Measurements from ENCODE around the gene ZDHHC9. TPM values are rescaled to one million over a fixed set of nuclear protein-coding genes. Genes with fewer than 3 reads are reported as not detected.

ZDHHC9 gene
- total RNA-seq, 1 donor from 2014 or later: 62.0 TPM

DNA sequence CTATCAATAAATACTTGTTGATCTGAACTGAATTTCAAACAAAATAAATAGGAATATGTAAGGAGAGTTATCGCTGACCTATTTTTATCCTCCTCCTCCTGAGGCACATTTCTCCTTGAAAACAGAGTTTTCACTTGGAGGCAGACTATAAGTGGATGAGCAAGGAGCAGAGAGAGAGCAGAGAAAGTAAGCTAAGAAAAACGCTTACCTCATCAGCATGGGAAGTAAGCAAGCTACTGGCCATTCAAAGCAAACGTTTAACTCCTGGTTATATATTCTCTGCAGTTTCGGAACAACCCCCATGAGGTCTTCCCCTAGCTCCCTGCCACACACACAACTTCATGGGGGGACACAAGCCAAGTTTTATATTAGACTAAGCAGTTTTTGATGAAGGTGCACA, 13.2 kb downstream of the ZDHHC9 start:
- H3K4me1 Mint-ChIP-seq (ENCODE audit: low read depth, unreplicated experiment): peaks cover 5% of the 10 kb centered on the region
- no peak overlapping the region for H3K4me3 Mint-ChIP-seq (ENCODE audit: unreplicated experiment)
- no peaks in the 10 kb centered on the region for H3K27me3 Mint-ChIP-seq (ENCODE audit: unreplicated experiment)
- peaks cover 3% of the 10 kb centered on the region for H3K9me3 Mint-ChIP-seq (ENCODE audit: unreplicated experiment)
- H3K27ac Mint-ChIP-seq (ENCODE audit: unreplicated experiment): no peak overlapping the region
- TF ChIP-seq, protein P1, sequence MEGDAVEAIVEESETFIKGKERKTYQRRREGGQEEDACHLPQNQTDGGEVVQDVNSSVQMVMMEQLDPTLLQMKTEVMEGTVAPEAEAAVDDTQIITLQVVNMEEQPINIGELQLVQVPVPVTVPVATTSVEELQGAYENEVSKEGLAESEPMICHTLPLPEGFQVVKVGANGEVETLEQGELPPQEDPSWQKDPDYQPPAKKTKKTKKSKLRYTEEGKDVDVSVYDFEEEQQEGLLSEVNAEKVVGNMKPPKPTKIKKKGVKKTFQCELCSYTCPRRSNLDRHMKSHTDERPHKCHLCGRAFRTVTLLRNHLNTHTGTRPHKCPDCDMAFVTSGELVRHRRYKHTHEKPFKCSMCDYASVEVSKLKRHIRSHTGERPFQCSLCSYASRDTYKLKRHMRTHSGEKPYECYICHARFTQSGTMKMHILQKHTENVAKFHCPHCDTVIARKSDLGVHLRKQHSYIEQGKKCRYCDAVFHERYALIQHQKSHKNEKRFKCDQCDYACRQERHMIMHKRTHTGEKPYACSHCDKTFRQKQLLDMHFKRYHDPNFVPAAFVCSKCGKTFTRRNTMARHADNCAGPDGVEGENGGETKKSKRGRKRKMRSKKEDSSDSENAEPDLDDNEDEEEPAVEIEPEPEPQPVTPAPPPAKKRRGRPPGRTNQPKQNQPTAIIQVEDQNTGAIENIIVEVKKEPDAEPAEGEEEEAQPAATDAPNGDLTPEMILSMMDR (IDR thresholded peaks at IDR 0.05; ENCODE audit: partially characterized antibody, unreplicated experiment): no peak
- H3K36me3 Mint-ChIP-seq (ENCODE audit: unreplicated experiment): peaks cover 10% of the 10 kb centered on the region
- no peak for DNase-seq

DNA sequence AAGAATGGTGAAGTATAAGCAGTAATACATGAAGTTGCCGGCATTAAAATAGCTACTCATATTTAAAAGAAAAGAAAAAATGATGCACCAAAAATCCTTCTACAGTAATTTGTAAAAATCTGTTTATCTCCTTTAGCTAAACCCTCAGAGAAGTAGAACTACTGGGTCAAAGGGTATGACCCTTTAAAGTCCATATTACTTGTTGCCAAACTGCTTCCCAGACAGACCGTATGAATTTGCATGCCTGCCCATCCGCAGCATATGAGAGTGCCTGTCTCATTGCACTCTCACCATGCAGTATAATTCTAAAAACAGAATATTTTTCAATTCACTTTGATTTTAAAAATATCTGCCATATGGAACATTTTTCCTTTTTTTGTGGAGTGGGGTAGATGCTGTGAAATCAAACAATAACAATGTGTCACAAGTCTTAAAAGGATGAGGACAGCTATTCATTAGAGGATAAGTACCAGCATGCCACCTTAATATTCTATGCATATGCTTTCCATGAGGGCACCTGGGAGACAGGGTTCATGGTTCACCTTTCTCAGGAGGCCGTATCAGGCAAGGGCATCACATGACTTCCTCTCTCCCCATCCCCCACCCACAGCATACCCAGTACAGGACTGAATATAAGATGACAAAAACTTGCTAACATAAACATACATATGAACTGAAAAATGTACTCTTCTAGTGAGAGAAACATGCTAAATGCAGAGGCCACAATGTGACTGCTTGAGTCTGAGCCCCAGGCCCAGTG, 17.8 kb downstream of the ZDHHC9 start:
- TF ChIP-seq, protein P1 (IDR thresholded peaks at IDR 0.05; ENCODE audit: partially characterized antibody, unreplicated experiment): no peak
- Mint-ChIP-seq H3K9me3 (ENCODE audit: unreplicated experiment) (peaks cover 3% of the 10 kb centered on the region), H3K27ac (ENCODE audit: unreplicated experiment) (peak overlapping the region; percentile 66), H3K4me3 (ENCODE audit: unreplicated experiment) (no peak overlapping the region), H3K36me3 (ENCODE audit: unreplicated experiment) (peaks cover 10% of the 10 kb centered on the region), H3K4me1 (ENCODE audit: low read depth, unreplicated experiment) (no peaks in the 10 kb centered on the region), H3K27me3 (ENCODE audit: unreplicated experiment) (no peaks in the 10 kb centered on the region)
- DNase-seq: no peak

DNA sequence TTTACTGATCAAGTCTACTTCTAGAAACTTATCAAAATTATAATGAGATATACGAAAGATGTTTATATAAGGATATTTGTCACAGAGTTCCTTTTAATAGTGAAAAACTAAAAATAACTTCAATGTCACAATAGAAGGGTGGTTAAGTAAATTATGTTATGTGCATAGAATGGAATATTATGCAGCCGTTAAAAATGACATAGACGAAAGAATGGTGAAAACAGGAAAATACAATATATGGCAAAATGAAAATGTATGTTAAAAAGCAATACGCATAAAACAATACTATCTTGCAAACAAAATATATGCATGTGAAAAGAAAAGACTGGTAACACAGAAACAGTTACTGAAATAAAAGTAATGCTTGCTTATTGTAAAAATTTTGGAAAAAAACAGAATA, 19.1 kb downstream of the ZDHHC9 start:
- Mint-ChIP-seq H3K4me3 (ENCODE audit: unreplicated experiment) (no peak overlapping the region), H3K27ac (ENCODE audit: unreplicated experiment) (no peak overlapping the region), H3K36me3 (ENCODE audit: unreplicated experiment) (peaks cover 4% of the 10 kb centered on the region), H3K4me1 (ENCODE audit: low read depth, unreplicated experiment) (no peaks in the 10 kb centered on the region), H3K27me3 (ENCODE audit: unreplicated experiment) (no peaks in the 10 kb centered on the region), H3K9me3 (ENCODE audit: unreplicated experiment) (peaks cover 1% of the 10 kb centered on the region)
- DNase-seq: no peak
- TF ChIP-seq, protein P1 (IDR thresholded peaks at IDR 0.05; ENCODE audit: partially characterized antibody, unreplicated experiment): no peak

GRCh38 chrX:129823522-129823921, 20.2 kb downstream of the ZDHHC9 start:
- H3K27ac Mint-ChIP-seq (ENCODE audit: unreplicated experiment): peak overlapping the region; percentile 4
- no peak for DNase-seq
- no peaks in the 10 kb centered on the region for H3K27me3 Mint-ChIP-seq (ENCODE audit: unreplicated experiment)
- H3K36me3 Mint-ChIP-seq (ENCODE audit: unreplicated experiment): peaks cover under 1% of the 10 kb centered on the region
- H3K4me3 Mint-ChIP-seq (ENCODE audit: unreplicated experiment): no peak overlapping the region
- TF ChIP-seq, protein P1 (IDR thresholded peaks at IDR 0.05; ENCODE audit: partially characterized antibody, unreplicated experiment): peak; percentile 4
- H3K9me3 Mint-ChIP-seq (ENCODE audit: unreplicated experiment): no peaks in the 10 kb centered on the region
- H3K4me1 Mint-ChIP-seq (ENCODE audit: low read depth, unreplicated experiment): no peaks in the 10 kb centered on the region

GRCh38 chrX:129823115-129823514, 20.6 kb downstream of the ZDHHC9 start:
- TF ChIP-seq, protein P1 (IDR thresholded peaks at IDR 0.05; ENCODE audit: partially characterized antibody, unreplicated experiment): peak; percentile 20
- no peaks in the 10 kb centered on the region for H3K4me1 Mint-ChIP-seq (ENCODE audit: low read depth, unreplicated experiment)
- H3K4me3 Mint-ChIP-seq (ENCODE audit: unreplicated experiment): no peak overlapping the region
- no peaks in the 10 kb centered on the region for H3K36me3 Mint-ChIP-seq (ENCODE audit: unreplicated experiment)
- H3K27me3 Mint-ChIP-seq (ENCODE audit: unreplicated experiment): no peaks in the 10 kb centered on the region
- H3K27ac Mint-ChIP-seq (ENCODE audit: unreplicated experiment): peak overlapping the region; percentile 4
- H3K9me3 Mint-ChIP-seq (ENCODE audit: unreplicated experiment): no peaks in the 10 kb centered on the region
- DNase-seq: peak; percentile 22
